ENCODE results near the gene ESRRG. TPM values are rescaled to one million over a fixed set of nuclear protein-coding genes. Genes with fewer than 3 reads are reported as not detected.

ESRRG gene
- total and polyA plus RNA-seq, 2 of the 8 experiments (the other 6 are each of a cell fraction or from before 2014, with no cell fraction given), result 0.59 to 1.4 TPM

DNA sequence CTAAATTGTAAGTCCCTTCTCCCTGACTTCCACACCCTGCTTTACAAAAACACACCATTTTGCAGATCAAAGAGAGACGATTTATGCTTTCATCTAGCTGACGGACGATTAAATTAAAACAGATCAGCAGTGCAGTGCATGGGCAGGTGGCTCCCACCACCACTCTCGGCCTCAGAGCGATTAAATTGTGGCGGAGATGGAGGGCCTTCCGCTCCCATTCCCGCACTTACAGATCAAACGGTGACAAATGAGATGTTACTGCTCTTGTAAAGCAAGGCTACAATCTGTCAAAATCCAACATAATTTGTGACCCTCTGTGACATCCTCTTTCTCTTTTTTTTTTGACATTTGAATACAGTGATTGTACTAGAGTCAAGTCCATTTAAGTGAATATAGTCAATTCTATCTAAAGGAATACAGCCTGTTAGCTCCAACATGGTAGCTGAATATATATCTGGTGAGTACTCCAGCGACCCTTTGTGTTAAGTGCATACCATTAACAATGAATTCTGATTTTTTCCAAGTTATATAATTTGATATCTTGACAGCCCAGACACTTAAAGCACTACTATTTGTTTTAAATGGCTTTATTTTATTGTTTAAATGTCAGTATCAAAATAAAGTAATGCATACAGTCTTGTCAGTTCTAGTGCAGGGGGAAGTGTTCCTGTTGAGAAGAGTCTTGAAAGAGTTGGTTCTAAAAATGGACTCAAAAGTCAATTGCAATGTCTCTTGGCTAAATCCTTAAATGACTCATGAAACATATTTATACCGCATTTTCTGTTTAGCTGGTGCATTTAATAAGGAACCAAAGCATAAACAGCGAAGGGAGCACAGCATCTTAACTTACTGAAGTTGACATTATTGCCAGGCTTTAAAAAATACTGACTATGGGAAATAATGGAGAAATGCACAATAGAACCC is 109.0 kb downstream of the ESRRG start (continued):
- TF ChIP-seq CHD1 (IDR thresholded peaks at IDR 0.05; ENCODE audit: low read depth, low read length) (no peak), TCF12 (IDR thresholded peaks at IDR 0.05; ENCODE audit: low read depth, low read length) (no peak), NRF1 (IDR thresholded peaks at IDR 0.05; ENCODE audit: low read depth, low read length) (no peak), RXRA (IDR thresholded peaks at IDR 0.05; ENCODE audit: insufficient read depth, low read depth, low read length) (no peak), FOSL1 (IDR thresholded peaks at IDR 0.05; ENCODE audit: insufficient read depth, low read depth, low read length) (no peak), SIRT6 (IDR thresholded peaks at IDR 0.05; ENCODE audit: low read length) (no peak), EZH2 (IDR thresholded peaks at IDR 0.05; ENCODE audit: low read depth, low read length, severe bottlenecking) (no peak), SIN3A (conservative IDR thresholded peaks at IDR 0.05 in 1 of 2, IDR thresholded peaks at IDR 0.05 in 1 of 2; ENCODE audit: low read depth in 1 of 2, low read length in 2 of 2) (no peak)
- TF ChIP-seq, protein P1, sequence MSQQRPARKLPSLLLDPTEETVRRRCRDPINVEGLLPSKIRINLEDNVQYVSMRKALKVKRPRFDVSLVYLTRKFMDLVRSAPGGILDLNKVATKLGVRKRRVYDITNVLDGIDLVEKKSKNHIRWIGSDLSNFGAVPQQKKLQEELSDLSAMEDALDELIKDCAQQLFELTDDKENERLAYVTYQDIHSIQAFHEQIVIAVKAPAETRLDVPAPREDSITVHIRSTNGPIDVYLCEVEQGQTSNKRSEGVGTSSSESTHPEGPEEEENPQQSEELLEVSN (IDR thresholded peaks at IDR 0.05), result no peak

Data from H1 (cell line).